Activated T-cell treated with anti-CD3 and anti-CD28 coated beads for 4 hours (primary cell): ENCODE measurements around the gene CUZD1.
"Not testable (repeated sequence)": the region's sequence is repeated elsewhere in the genome, so short reads cannot be mapped to it uniquely, and the experiment has no call there.

Experiments
- DNase-seq: peaks from one replicate; pipeline ENCODE4 v3.0.0-alpha.2; 2020

Gene CUZD1

GRCh38 chr10:122845783-122846332, at the start of gene CUZD1:
Gene CUZD1 (minus strand): TSS chr10:122845857. CDS start chr10:122845843, 14 bp downstream.
- no peak for DNase-seq

GRCh38 chr10:122894261-122894944, 48.7 kb upstream of the CUZD1 start:
- DNase-seq: no peak

- no peak for DNase-seq
Observed at GRCh38 chr10:122884166-122884565, 38.5 kb upstream of the CUZD1 start.

- DNase-seq: no peak
Observed at GRCh38 chr10:122882766-122883165, 37.1 kb upstream of the CUZD1 start.

- peak; percentile 93 for DNase-seq
Observed at GRCh38 chr10:122879339-122880273, 33.9 kb upstream of the CUZD1 start, which contains the start of gene FAM24B. Gene FAM24B (minus strand): TSS chr10:122879581. CDS start chr10:122850515, 29,066 bp downstream.

- DNase-seq: no peak
Observed at GRCh38 chr10:122878799-122879338, 33.2 kb upstream of the CUZD1 start.

GRCh38 chr10:122877264-122877663, 31.6 kb upstream of the CUZD1 start:
- no peak for DNase-seq

GRCh38 chr10:122876467-122876855, 30.8 kb upstream of the CUZD1 start:
- no peak for DNase-seq

GRCh38 chr10:122875843-122876466, 30.3 kb upstream of the CUZD1 start:
- DNase-seq: no peak

- DNase-seq: not testable (repeated sequence)
Observed at GRCh38 chr10:122871947-122872346, 26.3 kb upstream of the CUZD1 start.

- DNase-seq: not testable (repeated sequence)
Observed at GRCh38 chr10:122868768-122869167, 23.1 kb upstream of the CUZD1 start.

- not testable (repeated sequence) for DNase-seq
Observed at GRCh38 chr10:122866757-122867482, 21.3 kb upstream of the CUZD1 start.

GRCh38 chr10:122864901-122865300, 19.2 kb upstream of the CUZD1 start:
- no peak for DNase-seq

- DNase-seq: no peak
Observed at GRCh38 chr10:122864194-122864592, 18.5 kb upstream of the CUZD1 start.

- DNase-seq: no peak
Observed at GRCh38 chr10:122863216-122864193, 17.8 kb upstream of the CUZD1 start.

GRCh38 chr10:122861711-122862161, 16.1 kb upstream of the CUZD1 start:
- no peak for DNase-seq

GRCh38 chr10:122859527-122859926, 13.9 kb upstream of the CUZD1 start:
- no peak for DNase-seq

GRCh38 chr10:122858042-122858441, 12.4 kb upstream of the CUZD1 start:
- DNase-seq: not testable (repeated sequence)

GRCh38 chr10:122856902-122857301, 11.2 kb upstream of the CUZD1 start:
- no peak for DNase-seq

- no peak for DNase-seq
Observed at GRCh38 chr10:122855745-122856144, 10.1 kb upstream of the CUZD1 start.

- DNase-seq: no peak
Observed at GRCh38 chr10:122854648-122855047, 9.0 kb upstream of the CUZD1 start.
